Transverse colon (tissue), 4 donors: ENCODE data around the gene SHISA9. TPM values are rescaled to one million over a fixed set of nuclear protein-coding genes. Genes with fewer than 3 reads are reported as not detected.

Experiments used
- DNase-seq: peaks from one replicate; pipeline ENCODE4 v3.0.0-alpha.2; 2019
- H3K27ac ChIP-seq, 4 donors: fragments of 200-600 bp; sonication (generic); 2 replicates each; pipeline ENCODE4 v1.5.1; 2016 to 2018; ENCODE audit warnings: inconsistent platforms in 4 of 4
- H3K27me3 ChIP-seq: fragments of 200-600 bp; sonication (generic); 2 replicates; pipeline ENCODE4 v1.5.1; 2017; ENCODE audit warnings: inconsistent platforms
- H3K36me3 ChIP-seq, 4 donors: fragments of 200-600 bp; sonication (generic); 2 replicates each; pipeline ENCODE4 v1.5.1; 2017 to 2019; ENCODE audit warnings: inconsistent platforms in 4 of 4
- H3K4me1 ChIP-seq, 4 donors: fragments of 200-600 bp; sonication (generic); 2 replicates each; pipeline ENCODE4 v1.5.1; 2017 to 2020; ENCODE audit warnings: inconsistent platforms in 4 of 4
- H3K4me3 ChIP-seq, 4 donors: fragments of 200-600 bp; sonication (generic); 1 replicate in 1 of 4; 2 replicates in 3 of 4; pipeline versions ENCODE4 v1.5.1 to v1.6.1; 2017 to 2019; ENCODE audit warnings: inconsistent platforms in 4 of 4
- H3K9me3 ChIP-seq, 2 donors: fragments of 200-600 bp; sonication (generic); 2 replicates each; pipeline ENCODE4 v1.5.1; 2017 to 2019; ENCODE audit warnings: inconsistent platforms in 2 of 2
- EP300 ChIP-seq: sonication (generic); formaldehyde crosslinking; IDR thresholded peaks from one replicate; pipeline ENCODE4 v1.6.1; 2017; ENCODE audit warnings: antibody characterized with exemption, low read depth
- POLR2A ChIP-seq: fragments of 450-650 bp; IDR thresholded peaks from one replicate; pipeline ENCODE4 v1.6.1; 2016; ENCODE audit warnings: antibody characterized with exemption, mild to moderate bottlenecking, moderate library complexity
- POLR2AphosphoS5 ChIP-seq, 3 donors: sonication (generic); formaldehyde crosslinking; IDR thresholded peaks; one replicate each; pipeline ENCODE4 v1.6.1; 2016; ENCODE audit warnings: antibody characterized with exemption in 3 of 3
- WGBS, 2 donors: methylation state at CpG; one replicate each; pipeline ENCODE4 v1.1.5; 2018; ENCODE audit warnings: low coverage in 1 of 2; 5-methylcytosine and 5-hydroxymethylcytosine counted together
- in situ Hi-C, 4 donors: fragments of 200-750 bp; cut with MboI; loops; one replicate each; pipeline versions ENCODE4 v1.15.0 to v1.15.1; 2017; ENCODE audit warnings: low sequenced_read_pairs in 3 of 4, low pct_ligation_motif_present in 1 of 4, low pct_unique_long_range_greater_than_20kb in 1 of 4
- intact Hi-C: fragments of 100-400 bp; cut with DNase I; formaldehyde crosslinking; loops from one replicate; pipeline ENCODE4 v1.15.1; 2023; ENCODE audit warnings: low total_unique reads
- total RNA-seq, 4 donors: library from RNA; depleted of rRNA; stranded (reverse); fragments of >200 nt; gene quantifications; one replicate each; pipeline ENCODE4 v1.1.0, GENCODE V29; 2016
- TF ChIP-seq, protein P1 (sequence below), 5 experiments: fragments of 200-600 bp in 3 of 5; fragments of 450-650 bp in 2 of 5; sonication (generic) in 3 of 5; IDR thresholded peaks; 1 replicate in 2 of 5; 2 replicates in 3 of 5; pipeline ENCODE4 v1.5.1; 2016 to 2017; ENCODE audit warnings: antibody characterized with exemption in 5 of 5, inconsistent platforms in 3 of 5, mild to moderate bottlenecking in 2 of 5, moderate library complexity in 1 of 5

Gene SHISA9
- total RNA-seq, 4 donors from 2014 or later = 1.3 to 37.6 (median 2.1) TPM

DNA sequence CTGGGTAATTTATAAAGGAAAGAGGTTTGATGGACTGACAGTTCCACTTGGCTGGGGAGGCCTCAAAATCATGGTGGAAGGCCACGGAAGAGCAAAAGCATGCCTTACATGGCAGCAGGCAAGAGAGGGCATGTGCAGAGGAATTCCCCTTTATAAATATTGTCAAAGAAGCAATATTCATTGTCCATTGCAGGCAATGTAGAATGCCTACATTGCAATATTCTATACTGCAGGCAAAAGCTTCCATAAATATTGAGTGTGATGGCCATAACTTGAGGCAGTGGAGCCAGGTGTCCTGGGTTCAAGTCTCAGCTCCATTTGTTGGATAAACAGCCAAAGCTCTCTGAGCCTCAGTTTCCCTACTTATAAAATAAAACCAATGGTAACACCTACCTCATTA, 322.3 kb downstream of the SHISA9 start:
- no peaks in the 10 kb centered on the region for H3K36me3 ChIP-seq
- H3K27ac ChIP-seq = no peak overlapping the region
- no peaks in the 10 kb centered on the region for H3K27me3 ChIP-seq
- intact Hi-C loops = no loop called here
- TF ChIP-seq POLR2A (no peak), POLR2AphosphoS5 (IDR thresholded peaks at IDR 0.05) (no peak)
- TF ChIP-seq, protein P1, sequence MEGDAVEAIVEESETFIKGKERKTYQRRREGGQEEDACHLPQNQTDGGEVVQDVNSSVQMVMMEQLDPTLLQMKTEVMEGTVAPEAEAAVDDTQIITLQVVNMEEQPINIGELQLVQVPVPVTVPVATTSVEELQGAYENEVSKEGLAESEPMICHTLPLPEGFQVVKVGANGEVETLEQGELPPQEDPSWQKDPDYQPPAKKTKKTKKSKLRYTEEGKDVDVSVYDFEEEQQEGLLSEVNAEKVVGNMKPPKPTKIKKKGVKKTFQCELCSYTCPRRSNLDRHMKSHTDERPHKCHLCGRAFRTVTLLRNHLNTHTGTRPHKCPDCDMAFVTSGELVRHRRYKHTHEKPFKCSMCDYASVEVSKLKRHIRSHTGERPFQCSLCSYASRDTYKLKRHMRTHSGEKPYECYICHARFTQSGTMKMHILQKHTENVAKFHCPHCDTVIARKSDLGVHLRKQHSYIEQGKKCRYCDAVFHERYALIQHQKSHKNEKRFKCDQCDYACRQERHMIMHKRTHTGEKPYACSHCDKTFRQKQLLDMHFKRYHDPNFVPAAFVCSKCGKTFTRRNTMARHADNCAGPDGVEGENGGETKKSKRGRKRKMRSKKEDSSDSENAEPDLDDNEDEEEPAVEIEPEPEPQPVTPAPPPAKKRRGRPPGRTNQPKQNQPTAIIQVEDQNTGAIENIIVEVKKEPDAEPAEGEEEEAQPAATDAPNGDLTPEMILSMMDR (IDR thresholded peaks at IDR 0.05) = no peak
- no peaks in the 10 kb centered on the region for H3K4me1 ChIP-seq
- no peak for DNase-seq
- no peaks in the 10 kb centered on the region for H3K9me3 ChIP-seq
- no peak overlapping the region for H3K4me3 ChIP-seq
- in situ Hi-C loops = loop anchor here in 1 of 4 donors (25.0 kb wide), 1 partner anchor 111 kb away; no protein-coding TSS in a partner anchor
- 80 to 88% methylated on average over 1 of the region's 1 CpG for WGBS, 2 donors

DNA sequence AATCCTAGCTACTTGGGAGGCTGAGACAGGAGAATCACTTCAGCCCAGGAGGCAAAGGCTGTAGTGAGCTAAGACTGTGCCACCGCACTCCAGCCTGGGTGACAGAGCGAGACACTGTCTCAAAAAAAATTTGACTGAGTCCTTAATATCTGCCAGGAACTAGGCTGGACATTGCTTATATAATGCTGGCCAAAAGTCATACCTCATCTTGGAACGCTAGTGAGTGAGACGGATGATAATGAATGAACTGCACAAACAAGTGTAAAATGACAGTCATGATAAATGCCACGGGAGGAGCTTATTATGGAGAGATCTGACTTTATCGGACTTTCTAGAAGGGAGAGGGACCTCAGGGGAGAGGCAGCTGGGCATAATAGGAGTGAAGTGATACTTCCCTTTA, 327.6 kb downstream of the SHISA9 start:
- H3K9me3 ChIP-seq = no peaks in the 10 kb centered on the region
- H3K4me1 ChIP-seq = no peaks in the 10 kb centered on the region
- no peak for DNase-seq
- H3K36me3 ChIP-seq = no peaks in the 10 kb centered on the region
- TF ChIP-seq EP300 = no peak
- no peaks in the 10 kb centered on the region for H3K27me3 ChIP-seq
- no peak overlapping the region for H3K27ac ChIP-seq
- intact Hi-C loops (no loop called here), in situ Hi-C loops (loop anchor here in 2 of 4 donors (25.0 kb wide), 2 partner anchors 108 to 117 kb away; no protein-coding TSS in a partner anchor)
- no peak overlapping the region for H3K4me3 ChIP-seq
- 78 to 87% methylated on average over 4 to 6 of the region's 6 CpGs for WGBS, 2 donors

DNA sequence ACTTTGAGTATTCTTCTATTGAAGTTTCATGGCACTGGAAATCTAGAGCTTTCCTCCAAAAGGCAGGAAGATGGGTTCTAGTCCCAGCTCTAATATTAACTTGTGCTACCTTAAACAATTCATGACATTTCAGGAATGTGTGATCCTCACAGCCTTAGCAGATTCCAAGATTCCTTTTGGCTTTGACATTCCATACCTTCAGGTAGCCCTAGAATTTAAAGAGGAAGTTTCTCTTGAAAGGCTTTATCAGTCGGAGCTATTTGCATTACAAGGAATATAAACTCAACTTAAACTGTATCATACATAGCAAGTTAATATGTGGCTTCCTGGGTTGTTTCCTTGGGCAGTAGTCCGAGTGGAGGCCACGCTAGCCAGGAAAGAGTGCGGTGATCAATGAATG, 330.0 kb downstream of the SHISA9 start:
- TF ChIP-seq, protein P1 (IDR thresholded peaks at IDR 0.05) = no peak
- Histone ChIP-seq H3K9me3 (no peaks in the 10 kb centered on the region), H3K27ac (no peak overlapping the region), H3K4me3 (no peak overlapping the region), H3K4me1 (no peaks in the 10 kb centered on the region), H3K36me3 (no peaks in the 10 kb centered on the region), H3K27me3 (no peaks in the 10 kb centered on the region)
- WGBS, 2 donors = 56 to 69% methylated on average over 3 to 4 of the region's 4 CpGs
- intact Hi-C loops (no loop called here), in situ Hi-C loops (loop anchor here in 2 of 4 donors (25.0 kb wide), 2 partner anchors 106 to 119 kb away; no protein-coding TSS in a partner anchor)
- no peak for DNase-seq

DNA sequence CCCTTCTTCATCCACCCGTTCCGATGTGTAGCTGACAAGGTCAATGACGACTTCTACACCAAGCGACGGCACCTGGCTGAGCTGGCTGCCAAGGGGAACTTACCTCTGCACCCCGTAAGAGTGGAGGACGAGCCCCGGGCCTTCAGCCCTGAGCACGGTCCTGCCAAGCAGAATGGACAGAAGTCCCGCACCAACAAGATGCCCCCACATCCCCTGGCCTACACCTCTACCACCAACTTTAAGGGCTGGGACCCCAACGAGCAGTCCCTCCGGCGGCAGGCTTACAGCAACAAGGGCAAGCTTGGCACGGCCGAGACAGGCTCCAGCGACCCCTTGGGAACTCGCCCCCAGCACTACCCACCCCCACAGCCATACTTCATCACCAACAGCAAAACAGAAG, 333.6 kb downstream of the SHISA9 start:
- H3K27ac ChIP-seq = no peak overlapping the region
- 86 to 93% methylated on average over 6 to 16 of the region's 17 CpGs for WGBS, 2 donors
- TF ChIP-seq POLR2A = no peak
- H3K27me3 ChIP-seq = no peaks in the 10 kb centered on the region
- H3K4me3 ChIP-seq = no peak overlapping the region
- in situ Hi-C loops (loop anchor here in 2 of 4 donors (25.0 kb wide), 2 partner anchors 102 to 123 kb away; no protein-coding TSS in a partner anchor), intact Hi-C loops (no loop called here)
- H3K4me1 ChIP-seq = no peaks in the 10 kb centered on the region
- no peaks in the 10 kb centered on the region for H3K9me3 ChIP-seq
- no peak for DNase-seq
- no peaks in the 10 kb centered on the region for H3K36me3 ChIP-seq

DNA sequence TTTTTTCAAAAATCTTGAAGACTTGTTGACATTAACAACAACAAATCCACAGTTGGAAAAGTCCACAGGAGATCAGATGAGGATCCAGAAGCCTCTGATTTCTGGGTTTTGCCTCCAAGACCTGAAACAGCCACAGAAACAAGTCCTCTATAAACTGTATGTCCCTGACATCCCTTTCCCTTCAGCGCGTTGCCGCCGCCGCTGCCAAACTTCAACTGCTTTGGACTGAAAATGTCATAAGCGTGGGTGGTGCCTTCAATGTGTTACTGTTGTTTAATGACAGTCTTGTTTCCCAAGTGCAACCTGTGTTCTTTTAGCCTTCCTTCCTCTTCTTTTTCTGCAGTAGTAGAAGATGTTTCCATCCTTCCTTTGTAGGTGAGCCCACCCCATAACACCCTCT, 334.9 kb downstream of the SHISA9 start:
- H3K36me3 ChIP-seq = no peaks in the 10 kb centered on the region
- in situ Hi-C loops = loop anchor here in 2 of 4 donors (25.0 kb wide), 2 partner anchors 101 to 124 kb away; no protein-coding TSS in a partner anchor
- intact Hi-C loops = no loop called here
- no peaks in the 10 kb centered on the region for H3K27me3 ChIP-seq
- H3K4me1 ChIP-seq = no peaks in the 10 kb centered on the region
- DNase-seq = no peak
- no peak overlapping the region for H3K4me3 ChIP-seq
- TF ChIP-seq, protein P1 (IDR thresholded peaks at IDR 0.05) = no peak
- TF ChIP-seq EP300 (no peak), POLR2A (no peak), POLR2AphosphoS5 (IDR thresholded peaks at IDR 0.05) (no peak)
- H3K9me3 ChIP-seq = no peaks in the 10 kb centered on the region
- H3K27ac ChIP-seq = no peak overlapping the region
- WGBS, 2 donors = 88 to 98% methylated on average over 6 of the region's 6 CpGs
